Stimulated activated CD8-positive, alpha-beta memory T cell treated with anti-CD3 and anti-CD28 coated beads, Interleukin-15, amount 100 ng/mL, for 48 hours (primary cell): Measurements from ENCODE around the gene TFEB.

ENCODE experiments used
- DNase-seq, 2 donors: peaks; one replicate each; pipeline ENCODE4 v3.0.0-alpha.2; 2020; ENCODE audit warnings: low read depth in 2 of 2

TFEB gene

GRCh38 chr6:41739041-41739440 is 3.6 kb upstream of the TFEB start:
- DNase-seq: no peak

- DNase-seq: no peak
Observed at GRCh38 chr6:41737591-41738130, 2.3 kb upstream of the TFEB start.

GRCh38 chr6:41736800-41737555 is 1.6 kb upstream of the TFEB start:
- no peak for DNase-seq

- no peak for DNase-seq
Observed at GRCh38 chr6:41736186-41736733, 852 bp upstream of the TFEB start.

- peak; percentile 36 to 53 for DNase-seq
Observed at GRCh38 chr6:41734666-41735426, 562 bp downstream of the TFEB start.

GRCh38 chr6:41733707-41734665 is 1.4 kb downstream of the TFEB start:
- DNase-seq: peak; percentile 35 to 46

GRCh38 chr6:41733360-41733706 is 2.1 kb downstream of the TFEB start:
- no peak for DNase-seq

- DNase-seq: peak; percentile 24 to 54
Observed at GRCh38 chr6:41732591-41733359, 2.6 kb downstream of the TFEB start.

- DNase-seq: no peak
Observed at GRCh38 chr6:41732149-41732548, 3.3 kb downstream of the TFEB start.

- DNase-seq: no peak
Observed at GRCh38 chr6:41731561-41732086, 3.8 kb downstream of the TFEB start.

GRCh38 chr6:41730531-41731436 is 4.6 kb downstream of the TFEB start:
- DNase-seq: no peak

- DNase-seq: no peak
Observed at GRCh38 chr6:41729624-41730023, 5.8 kb downstream of the TFEB start.

- DNase-seq: no peak
Observed at GRCh38 chr6:41728954-41729353, 6.5 kb downstream of the TFEB start.

GRCh38 chr6:41728073-41728936 is 7.1 kb downstream of the TFEB start:
- no peak for DNase-seq

GRCh38 chr6:41727705-41728072 is 7.7 kb downstream of the TFEB start:
- no peak for DNase-seq

GRCh38 chr6:41726876-41727275 is 8.5 kb downstream of the TFEB start:
- DNase-seq: no peak

- no peak for DNase-seq
Observed at GRCh38 chr6:41724586-41725501, 10.6 kb downstream of the TFEB start.

GRCh38 chr6:41724228-41724580 is 11.2 kb downstream of the TFEB start:
- DNase-seq: no peak
